ENCODE results near the gene GGTLC2. TPM values are rescaled to one million over a fixed set of nuclear protein-coding genes. Genes with fewer than 3 reads are reported as not detected.

The GGTLC2 gene
- total and polyA plus RNA-seq, 9 donors, result not detected

DNA sequence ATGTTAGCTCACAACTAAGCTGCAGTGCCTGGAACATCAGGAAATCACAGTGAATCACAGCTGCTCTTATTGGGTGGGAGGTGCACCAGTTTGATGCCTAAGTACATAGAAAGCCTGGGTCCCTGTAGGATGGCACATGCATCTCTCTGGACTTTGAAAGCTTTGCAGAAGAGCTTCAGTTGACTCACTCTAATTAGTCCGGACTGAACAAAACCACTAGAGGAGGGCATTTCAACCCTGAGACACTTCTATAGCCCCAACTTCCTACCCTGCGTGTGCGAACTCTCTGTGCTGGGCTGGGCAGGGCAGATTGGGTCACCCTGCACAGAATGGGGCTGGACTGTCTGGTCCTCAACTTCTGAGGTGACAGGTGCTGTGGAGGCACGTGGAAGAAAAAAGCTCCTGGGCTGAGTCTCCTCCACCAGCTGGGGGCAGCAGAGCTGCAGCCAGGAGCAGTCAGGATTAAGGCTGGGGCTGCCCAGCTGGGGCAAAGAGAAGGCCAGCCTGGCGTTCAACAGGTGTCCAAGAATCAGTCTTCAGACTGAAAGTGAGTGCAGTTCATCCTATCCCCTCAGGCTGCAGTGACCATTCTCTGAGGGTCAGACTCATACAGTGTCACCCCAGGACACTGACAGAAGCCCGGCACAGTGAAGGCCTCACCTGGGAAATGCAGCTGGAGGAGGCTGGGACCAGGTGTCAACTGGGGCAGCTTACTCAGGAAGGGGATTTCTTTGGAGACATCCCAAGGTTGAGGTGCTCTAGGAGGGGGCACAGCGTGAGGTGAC lies 22.1 kb downstream of the GGTLC2 start:
- Histone ChIP-seq H3K9me3 (replicated peaks; ENCODE audit: control insufficient read depth, low read depth, low read length) (no peaks in the 10 kb centered on the region), H3K27ac (ENCODE audit: low read length) (no peak overlapping the region), H3K36me3 (ENCODE audit: control insufficient read depth, insufficient read depth, low read length) (no peaks in the 10 kb centered on the region), H3K4me1 (ENCODE audit: control insufficient read depth, insufficient read depth, low read length) (no peaks in the 10 kb centered on the region), H3K4me3 (ENCODE audit: low read length) (no peak overlapping the region), H3K27me3 (ENCODE audit: control insufficient read depth, insufficient read depth, low read length) (peaks cover 5% of the 10 kb centered on the region)
- no peak for DNase-seq
- WGBS (ENCODE audit: insufficient coverage), result 49% methylated on average over 4 of the region's 7 CpGs

DNA sequence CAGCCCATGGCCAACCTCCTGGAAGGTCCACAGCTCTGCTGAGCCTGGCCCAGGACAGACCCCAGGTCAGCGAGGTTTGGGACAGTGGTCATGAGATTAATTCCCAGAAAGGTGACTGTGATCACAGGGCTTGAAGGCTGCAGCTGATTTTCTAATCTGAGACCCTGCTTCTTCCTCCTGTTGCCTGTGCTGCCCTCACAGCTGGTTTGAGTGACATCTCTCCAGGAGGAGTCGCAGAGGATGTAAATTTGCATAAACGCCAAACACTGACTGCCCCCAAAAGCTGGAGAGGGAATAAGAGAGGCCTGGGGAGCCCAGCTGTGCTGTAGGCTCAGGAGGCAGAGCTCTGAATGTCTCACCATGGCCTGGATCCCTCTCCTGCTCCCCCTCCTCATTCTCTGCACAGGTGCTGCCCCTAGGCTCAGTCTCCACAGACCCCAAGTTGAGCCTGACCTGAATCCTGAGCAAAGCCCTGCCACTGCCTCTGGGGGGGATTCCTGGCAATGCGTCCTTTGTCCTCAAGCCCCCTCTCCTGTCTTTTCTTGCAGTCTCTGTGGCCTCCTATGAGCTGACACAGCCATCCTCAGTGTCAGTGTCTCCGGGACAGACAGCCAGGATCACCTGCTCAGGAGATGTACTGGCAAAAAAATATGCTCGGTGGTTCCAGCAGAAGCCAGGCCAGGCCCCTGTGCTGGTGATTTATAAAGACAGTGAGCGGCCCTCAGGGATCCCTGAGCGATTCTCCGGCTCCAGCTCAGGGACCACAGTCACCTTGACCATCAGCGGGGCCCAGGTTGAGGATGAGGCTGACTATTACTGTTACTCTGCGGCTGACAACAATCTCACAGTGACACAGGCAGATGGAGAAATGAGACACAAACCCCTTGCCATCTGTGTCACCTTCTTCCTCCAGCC lies 23.8 kb downstream of the GGTLC2 start:
- Histone ChIP-seq H3K27me3 (ENCODE audit: control insufficient read depth, insufficient read depth, low read length) (peaks cover 2% of the 10 kb centered on the region), H3K4me1 (ENCODE audit: control insufficient read depth, insufficient read depth, low read length) (no peaks in the 10 kb centered on the region), H3K36me3 (ENCODE audit: control insufficient read depth, insufficient read depth, low read length) (no peaks in the 10 kb centered on the region), H3K27ac (ENCODE audit: low read length) (no peak overlapping the region), H3K9me3 (replicated peaks; ENCODE audit: control insufficient read depth, low read depth, low read length) (no peaks in the 10 kb centered on the region), H3K4me3 (ENCODE audit: low read length) (no peak overlapping the region)
- no peak for DNase-seq
- 59% methylated on average over 7 of the region's 11 CpGs for WGBS (ENCODE audit: insufficient coverage)

DNA sequence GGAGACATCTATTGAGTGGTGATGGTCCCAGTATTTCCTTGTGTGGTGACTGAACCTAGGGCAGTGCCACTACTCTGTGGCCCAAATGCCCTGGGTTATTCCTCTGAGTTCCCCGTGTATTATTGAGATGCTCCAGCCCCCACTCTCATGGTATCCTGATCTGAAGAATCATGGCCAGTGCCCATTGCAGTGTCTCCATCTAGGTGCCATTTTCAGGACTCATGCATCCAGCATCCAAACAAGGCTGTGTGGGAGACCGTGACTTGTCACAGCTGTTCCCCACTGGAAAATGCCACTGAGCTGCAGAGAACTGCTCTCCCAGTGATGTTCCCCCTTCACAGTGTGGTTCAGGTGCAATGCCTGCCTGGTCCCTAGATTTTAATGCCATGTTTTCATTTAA lies 24.7 kb downstream of the GGTLC2 start:
- Histone ChIP-seq H3K9me3 (replicated peaks; ENCODE audit: control insufficient read depth, low read depth, low read length) (no peaks in the 10 kb centered on the region), H3K27me3 (ENCODE audit: control insufficient read depth, insufficient read depth, low read length) (peaks cover 4% of the 10 kb centered on the region), H3K36me3 (ENCODE audit: control insufficient read depth, insufficient read depth, low read length) (no peaks in the 10 kb centered on the region), H3K4me1 (ENCODE audit: control insufficient read depth, insufficient read depth, low read length) (no peaks in the 10 kb centered on the region), H3K4me3 (ENCODE audit: low read length) (no peak overlapping the region), H3K27ac (ENCODE audit: low read length) (no peak overlapping the region)
- no peak for DNase-seq
- 84% methylated on average over 2 of the region's 2 CpGs for WGBS (ENCODE audit: insufficient coverage)

DNA sequence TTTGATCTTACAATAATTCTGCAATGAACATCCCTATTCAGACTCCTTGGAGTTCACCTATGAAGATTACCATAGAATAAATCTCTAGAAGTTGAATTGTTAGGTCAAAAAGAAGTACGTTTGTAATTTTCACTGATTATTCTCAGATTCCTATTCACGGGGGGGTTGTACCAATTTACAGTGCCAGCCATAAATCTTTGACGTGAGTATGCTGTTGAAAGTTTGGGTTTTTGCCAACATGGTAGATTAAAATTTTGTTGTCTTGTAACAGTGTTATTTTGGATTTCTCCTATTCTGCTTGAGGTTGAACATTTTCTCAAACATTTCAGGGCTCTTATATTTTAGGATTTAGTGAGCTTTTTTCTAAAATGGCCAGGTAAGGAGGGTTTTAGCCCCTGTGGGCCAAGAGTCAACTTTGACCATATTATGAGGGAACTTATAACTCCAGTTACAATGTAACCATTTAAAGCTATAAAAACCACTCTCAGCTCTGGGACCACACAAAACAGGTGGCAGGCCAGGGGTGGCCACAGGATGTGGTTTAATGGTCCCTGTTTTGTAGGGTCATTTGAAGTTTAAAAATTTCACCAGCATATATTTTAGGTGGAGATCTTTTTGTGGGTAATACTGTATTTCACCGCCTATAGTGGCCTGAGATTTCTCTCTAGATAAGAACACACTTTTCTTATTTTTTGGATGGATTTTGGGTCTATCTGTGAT lies 25.8 kb downstream of the GGTLC2 start:
- no peaks in the 10 kb centered on the region for H3K9me3 ChIP-seq (replicated peaks; ENCODE audit: control insufficient read depth, low read depth, low read length)
- H3K27me3 ChIP-seq (ENCODE audit: control insufficient read depth, insufficient read depth, low read length), result peaks cover 4% of the 10 kb centered on the region
- no peaks in the 10 kb centered on the region for H3K36me3 ChIP-seq (ENCODE audit: control insufficient read depth, insufficient read depth, low read length)
- 67% methylated on average over 1 of the region's 4 CpGs for WGBS (ENCODE audit: insufficient coverage)
- no peak overlapping the region for H3K27ac ChIP-seq (ENCODE audit: low read length)
- DNase-seq, result no peak
- H3K4me3 ChIP-seq (ENCODE audit: low read length), result no peak overlapping the region
- H3K4me1 ChIP-seq (ENCODE audit: control insufficient read depth, insufficient read depth, low read length), result no peaks in the 10 kb centered on the region

GRCh38 chr22:22671506-22671905 lies 27.1 kb downstream of the GGTLC2 start:
- Histone ChIP-seq H3K27me3 (ENCODE audit: control insufficient read depth, insufficient read depth, low read length) (peaks cover 4% of the 10 kb centered on the region), H3K36me3 (ENCODE audit: control insufficient read depth, insufficient read depth, low read length) (no peaks in the 10 kb centered on the region), H3K9me3 (replicated peaks; ENCODE audit: control insufficient read depth, low read depth, low read length) (no peaks in the 10 kb centered on the region), H3K4me1 (ENCODE audit: control insufficient read depth, insufficient read depth, low read length) (no peaks in the 10 kb centered on the region), H3K27ac (ENCODE audit: low read length) (no peak overlapping the region), H3K4me3 (ENCODE audit: low read length) (no peak overlapping the region)
- no CpG with 5 or more reads among the region's 1 CpG for WGBS (ENCODE audit: insufficient coverage)
- DNase-seq, result no peak

- WGBS (ENCODE audit: insufficient coverage), result 40% methylated on average over 1 of the region's 3 CpGs
- no peak for DNase-seq
Observed at GRCh38 chr22:22673099-22673498, 28.7 kb downstream of the GGTLC2 start.

GRCh38 chr22:22673628-22674027 lies 29.2 kb downstream of the GGTLC2 start:
- Histone ChIP-seq H3K27me3 (ENCODE audit: control insufficient read depth, insufficient read depth, low read length) (peaks cover 4% of the 10 kb centered on the region), H3K27ac (ENCODE audit: low read length) (no peak overlapping the region), H3K4me1 (ENCODE audit: control insufficient read depth, insufficient read depth, low read length) (no peaks in the 10 kb centered on the region), H3K4me3 (ENCODE audit: low read length) (no peak overlapping the region), H3K36me3 (ENCODE audit: control insufficient read depth, insufficient read depth, low read length) (no peaks in the 10 kb centered on the region), H3K9me3 (replicated peaks; ENCODE audit: control insufficient read depth, low read depth, low read length) (no peaks in the 10 kb centered on the region)
- 100% methylated on average over 1 of the region's 2 CpGs for WGBS (ENCODE audit: insufficient coverage)
- DNase-seq, result no peak

More at GRCh38 chr22:22673099-22673498, 28.7 kb downstream of the GGTLC2 start:
- H3K4me3 ChIP-seq (ENCODE audit: low read length), result no peak overlapping the region
- no peaks in the 10 kb centered on the region for H3K4me1 ChIP-seq (ENCODE audit: control insufficient read depth, insufficient read depth, low read length)
- no peaks in the 10 kb centered on the region for H3K36me3 ChIP-seq (ENCODE audit: control insufficient read depth, insufficient read depth, low read length)
- H3K9me3 ChIP-seq (replicated peaks; ENCODE audit: control insufficient read depth, low read depth, low read length), result no peaks in the 10 kb centered on the region
- H3K27ac ChIP-seq (ENCODE audit: low read length), result no peak overlapping the region
- peaks cover 4% of the 10 kb centered on the region for H3K27me3 ChIP-seq (ENCODE audit: control insufficient read depth, insufficient read depth, low read length)

DNA sequence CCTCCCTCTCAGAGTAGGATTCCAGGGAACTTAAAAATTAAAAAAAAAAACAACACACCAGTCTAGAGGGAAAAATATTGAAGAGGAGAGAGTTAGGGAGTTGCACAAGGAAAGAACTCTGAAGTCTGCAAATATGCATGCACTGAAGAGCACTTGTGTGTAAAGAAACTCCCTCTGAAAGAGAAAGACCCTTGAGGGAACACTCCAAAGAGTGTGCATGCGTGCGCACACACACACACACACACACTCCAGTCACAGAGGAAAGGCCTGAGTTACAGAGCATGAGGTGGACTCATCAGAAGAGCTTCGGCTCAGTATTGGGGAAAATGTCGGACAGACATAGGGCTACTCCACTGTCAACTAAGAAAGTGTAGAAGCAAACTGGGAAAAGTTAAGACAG lies 30.1 kb downstream of the GGTLC2 start:
- no peak overlapping the region for H3K27ac ChIP-seq (ENCODE audit: low read length)
- no peaks in the 10 kb centered on the region for H3K36me3 ChIP-seq (ENCODE audit: control insufficient read depth, insufficient read depth, low read length)
- H3K4me1 ChIP-seq (ENCODE audit: control insufficient read depth, insufficient read depth, low read length), result no peaks in the 10 kb centered on the region
- H3K27me3 ChIP-seq (ENCODE audit: control insufficient read depth, insufficient read depth, low read length), result peaks cover 5% of the 10 kb centered on the region
- H3K9me3 ChIP-seq (replicated peaks; ENCODE audit: control insufficient read depth, low read depth, low read length), result no peaks in the 10 kb centered on the region
- no peak for DNase-seq
- WGBS (ENCODE audit: insufficient coverage), result no CpG with 5 or more reads among the region's 4 CpGs
- H3K4me3 ChIP-seq (ENCODE audit: low read length), result no peak overlapping the region

GRCh38 chr22:22678970-22679369 lies 34.6 kb downstream of the GGTLC2 start:
- 80% methylated on average over 4 of the region's 4 CpGs for WGBS (ENCODE audit: insufficient coverage)

DNA sequence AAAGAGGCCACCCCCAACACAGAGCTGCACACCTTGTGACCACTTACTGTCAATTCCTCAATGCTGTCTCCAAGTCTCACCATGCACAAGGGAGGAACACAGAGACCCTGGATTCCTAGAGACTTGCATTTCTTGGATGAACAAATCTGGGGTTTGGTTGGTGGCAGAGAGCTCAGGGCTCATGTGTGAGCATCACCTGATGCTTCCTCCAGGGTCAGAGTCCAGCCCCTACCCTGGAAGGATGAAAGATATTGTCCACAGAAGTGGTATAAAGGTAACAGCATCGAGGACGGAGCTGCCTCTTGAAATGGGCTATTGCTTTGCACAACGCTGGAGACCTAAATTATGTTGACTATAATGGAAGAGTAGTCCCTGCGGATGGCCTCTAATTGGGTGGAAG lies 36.0 kb downstream of the GGTLC2 start:
- Histone ChIP-seq H3K27ac (ENCODE audit: low read length) (no peak overlapping the region), H3K9me3 (replicated peaks; ENCODE audit: control insufficient read depth, low read depth, low read length) (no peaks in the 10 kb centered on the region), H3K27me3 (ENCODE audit: control insufficient read depth, insufficient read depth, low read length) (peaks cover 7% of the 10 kb centered on the region), H3K36me3 (ENCODE audit: control insufficient read depth, insufficient read depth, low read length) (no peaks in the 10 kb centered on the region), H3K4me1 (ENCODE audit: control insufficient read depth, insufficient read depth, low read length) (peaks cover 17% of the 10 kb centered on the region), H3K4me3 (ENCODE audit: low read length) (no peak overlapping the region)
- WGBS (ENCODE audit: insufficient coverage), result 81% methylated on average over 4 of the region's 4 CpGs
- no peak for DNase-seq

More at GRCh38 chr22:22678970-22679369, 34.6 kb downstream of the GGTLC2 start:
- H3K27ac ChIP-seq (ENCODE audit: low read length), result no peak overlapping the region
- no peak for DNase-seq
- H3K27me3 ChIP-seq (ENCODE audit: control insufficient read depth, insufficient read depth, low read length), result peaks cover 7% of the 10 kb centered on the region
- H3K4me1 ChIP-seq (ENCODE audit: control insufficient read depth, insufficient read depth, low read length), result peaks cover 12% of the 10 kb centered on the region
- no peak overlapping the region for H3K4me3 ChIP-seq (ENCODE audit: low read length)
- H3K36me3 ChIP-seq (ENCODE audit: control insufficient read depth, insufficient read depth, low read length), result no peaks in the 10 kb centered on the region
- no peaks in the 10 kb centered on the region for H3K9me3 ChIP-seq (replicated peaks; ENCODE audit: control insufficient read depth, low read depth, low read length)
